Measurements from ENCODE around the gene FCER1G. TPM values are rescaled to one million over a fixed set of nuclear protein-coding genes. Genes with fewer than 3 reads are reported as not detected.
"Not testable (repeated sequence)": the region's sequence is repeated elsewhere in the genome, so short reads cannot be mapped to it uniquely, and the experiment has no call there.

Gene FCER1G
- total and polyA plus RNA-seq, 7 donors, result 14.4 to 243 (median 77.7) TPM

DNA sequence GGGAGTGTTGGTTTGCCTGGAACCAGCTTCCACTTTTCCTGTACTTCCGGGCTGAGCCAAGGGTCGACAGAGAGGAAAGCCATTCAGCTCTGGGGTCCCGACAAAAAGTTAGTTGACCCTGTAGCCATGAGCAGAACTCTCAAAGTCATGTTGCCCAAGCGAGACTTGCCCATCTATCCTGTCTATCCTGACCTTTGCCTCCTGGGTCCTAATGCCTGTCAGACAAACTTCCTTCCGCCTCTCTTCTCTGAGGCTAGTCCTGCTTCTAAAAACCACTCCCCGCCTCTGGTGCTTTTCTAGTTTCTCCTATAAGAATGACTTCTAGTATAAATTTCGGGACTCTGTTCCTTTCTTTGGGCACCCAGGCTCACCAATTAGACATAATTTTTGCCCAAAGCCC lies 35.7 kb downstream of the FCER1G start:
- Histone ChIP-seq H3K4me3 (no peak overlapping the region), H3K27ac (no peak overlapping the region), H3K9me3 (no peaks in the 10 kb centered on the region), H3K27me3 (no peaks in the 10 kb centered on the region), H3K4me1 (no peaks in the 10 kb centered on the region), H3K36me3 (no peaks in the 10 kb centered on the region)
- TF ChIP-seq EP300 (IDR thresholded peaks at IDR 0.05), result no peak
- no peak for TF ChIP-seq POLR2AphosphoS5 (IDR thresholded peaks at IDR 0.05)
- no peak for TF ChIP-seq POLR2A (IDR thresholded peaks at IDR 0.05)
- TF ChIP-seq, protein P1, sequence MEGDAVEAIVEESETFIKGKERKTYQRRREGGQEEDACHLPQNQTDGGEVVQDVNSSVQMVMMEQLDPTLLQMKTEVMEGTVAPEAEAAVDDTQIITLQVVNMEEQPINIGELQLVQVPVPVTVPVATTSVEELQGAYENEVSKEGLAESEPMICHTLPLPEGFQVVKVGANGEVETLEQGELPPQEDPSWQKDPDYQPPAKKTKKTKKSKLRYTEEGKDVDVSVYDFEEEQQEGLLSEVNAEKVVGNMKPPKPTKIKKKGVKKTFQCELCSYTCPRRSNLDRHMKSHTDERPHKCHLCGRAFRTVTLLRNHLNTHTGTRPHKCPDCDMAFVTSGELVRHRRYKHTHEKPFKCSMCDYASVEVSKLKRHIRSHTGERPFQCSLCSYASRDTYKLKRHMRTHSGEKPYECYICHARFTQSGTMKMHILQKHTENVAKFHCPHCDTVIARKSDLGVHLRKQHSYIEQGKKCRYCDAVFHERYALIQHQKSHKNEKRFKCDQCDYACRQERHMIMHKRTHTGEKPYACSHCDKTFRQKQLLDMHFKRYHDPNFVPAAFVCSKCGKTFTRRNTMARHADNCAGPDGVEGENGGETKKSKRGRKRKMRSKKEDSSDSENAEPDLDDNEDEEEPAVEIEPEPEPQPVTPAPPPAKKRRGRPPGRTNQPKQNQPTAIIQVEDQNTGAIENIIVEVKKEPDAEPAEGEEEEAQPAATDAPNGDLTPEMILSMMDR (IDR thresholded peaks at IDR 0.05), result no peak
- no peak for DNase-seq
- 70 to 91% methylated on average over 7 of the region's 7 CpGs for WGBS, 2 donors
- intact Hi-C loops (cut with DNase I), result no loop called here

- Histone ChIP-seq H3K4me1 (no peaks in the 10 kb centered on the region), H3K36me3 (no peaks in the 10 kb centered on the region), H3K27me3 (no peaks in the 10 kb centered on the region), H3K4me3 (no peak overlapping the region), H3K27ac (no peak overlapping the region), H3K9me3 (peaks cover 0 to under 1% (median under 1%) of the 10 kb centered on the region in 4 donors)
- TF ChIP-seq POLR2AphosphoS5 (IDR thresholded peaks at IDR 0.05), result no peak
- TF ChIP-seq, protein P1 (IDR thresholded peaks at IDR 0.05), result no peak
- no peak for TF ChIP-seq EP300 (IDR thresholded peaks at IDR 0.05)
- no peak for TF ChIP-seq POLR2A (IDR thresholded peaks at IDR 0.05)
- WGBS, 2 donors, result 95 to 97% methylated on average over 8 of the region's 8 CpGs
- no peak for DNase-seq
- intact Hi-C loops (cut with DNase I), result no loop called here
Measured at GRCh38 chr1:161251579-161251978, 36.5 kb downstream of the FCER1G start.

DNA sequence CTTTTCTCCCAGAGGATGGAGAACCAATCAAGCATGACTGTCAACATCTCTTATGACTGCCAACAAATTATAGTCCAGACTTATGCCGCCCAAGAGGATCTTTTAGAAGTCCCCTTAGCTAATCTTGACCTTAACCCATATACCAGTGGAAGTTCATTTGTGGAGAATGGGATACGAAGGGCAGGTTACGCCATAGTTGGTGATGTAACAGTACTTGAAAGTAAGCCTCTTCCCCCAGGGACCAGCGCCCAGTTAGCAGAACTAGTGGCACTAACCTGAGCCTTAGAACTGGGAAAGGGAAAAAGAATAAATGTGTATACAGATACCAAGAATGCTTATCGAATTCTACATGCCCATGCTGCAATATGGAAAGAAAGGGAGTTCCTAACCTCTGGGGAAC lies 40.2 kb downstream of the FCER1G start:
- WGBS, 2 donors, result 88 to 90% methylated on average over 5 of the region's 5 CpGs
- H3K36me3 ChIP-seq; H3K27ac ChIP-seq; intact Hi-C loops (cut with DNase I); DNase-seq; H3K4me3 ChIP-seq: not testable (repeated sequence)
- peaks cover 0 to 15% (median 12%) of the 10 kb centered on the region in 4 donors for H3K4me1 ChIP-seq
- H3K9me3 ChIP-seq, result peaks cover 0 to 12% (median 10%) of the 10 kb centered on the region in 4 donors
- H3K27me3 ChIP-seq, result peaks cover 0 to 30% (median 22%) of the 10 kb centered on the region in 3 donors

- H3K4me1 ChIP-seq, result peaks cover 0 to 18% (median 12%) of the 10 kb centered on the region in 4 donors
- H3K27ac ChIP-seq; H3K36me3 ChIP-seq; DNase-seq; H3K4me3 ChIP-seq; intact Hi-C loops (cut with DNase I): not testable (repeated sequence)
- WGBS, 2 donors, result 84 to 88% methylated on average over 4 of the region's 4 CpGs
- peaks cover 0 to 34% (median 25%) of the 10 kb centered on the region in 3 donors for H3K27me3 ChIP-seq
- H3K9me3 ChIP-seq, result peaks cover 0 to 12% (median 10%) of the 10 kb centered on the region in 4 donors
Measured at GRCh38 chr1:161255955-161256520, 40.9 kb downstream of the FCER1G start.

GRCh38 chr1:161257109-161257508 lies 42.0 kb downstream of the FCER1G start:
- H3K4me3 ChIP-seq; H3K27ac ChIP-seq; H3K36me3 ChIP-seq; DNase-seq; intact Hi-C loops (cut with DNase I): not testable (repeated sequence)
- H3K4me1 ChIP-seq, result peaks cover 0 to 26% (median 12%) of the 10 kb centered on the region in 4 donors
- peaks cover 0 to 34% (median 25%) of the 10 kb centered on the region in 3 donors for H3K27me3 ChIP-seq
- WGBS, 2 donors, result 91 to 96% methylated on average over 5 of the region's 5 CpGs
- H3K9me3 ChIP-seq, result peaks cover 0 to 12% (median 10%) of the 10 kb centered on the region in 4 donors

GRCh38 chr1:161258439-161259344 lies 43.6 kb downstream of the FCER1G start, which contains the start of gene PCP4L1:
TSS of gene PCP4L1 (plus strand) at chr1:161258745. CDS start at chr1:161258975, 230 bp downstream.
- Histone ChIP-seq H3K27me3 (peaks cover 0 to 34% (median 25%) of the 10 kb centered on the region in 3 donors), H3K9me3 (peaks cover 0 to 12% (median 10%) of the 10 kb centered on the region in 4 donors), H3K27ac (peak within 1 kb of the TSS; percentile 44 to 69 (median 55)), H3K36me3 (no peaks in the 10 kb centered on the region), H3K4me3 (peak within 1 kb of the TSS; percentile 45 to 60 (median 54)), H3K4me1 (peaks cover 0 to 26% (median 12%) of the 10 kb centered on the region in 4 donors)
- intact Hi-C loops (cut with DNase I), result no loop called here
- TF ChIP-seq POLR2AphosphoS5 (IDR thresholded peaks at IDR 0.05) (peak in 3 of 4 donors; percentile 18 to 51 (median 32)), EP300 (IDR thresholded peaks at IDR 0.05) (no peak)
- peak; percentile 84 for DNase-seq
- 4 to 6% methylated on average over 62 of the region's 62 CpGs for WGBS, 2 donors

Measured in sigmoid colon (tissue), 7 donors.